Activated T-cell treated with anti-CD3 and anti-CD28 coated beads for 24 hours (primary cell): ENCODE measurements around the gene ITPR3.
"Not testable (repeated sequence)": the region's sequence is repeated elsewhere in the genome, so short reads cannot be mapped to it uniquely, and the experiment has no call there.

Experiments used
- DNase-seq: peaks from one replicate; pipeline ENCODE4 v3.0.0-alpha.2; 2020; ENCODE audit warnings: low read depth

ITPR3 gene

DNA sequence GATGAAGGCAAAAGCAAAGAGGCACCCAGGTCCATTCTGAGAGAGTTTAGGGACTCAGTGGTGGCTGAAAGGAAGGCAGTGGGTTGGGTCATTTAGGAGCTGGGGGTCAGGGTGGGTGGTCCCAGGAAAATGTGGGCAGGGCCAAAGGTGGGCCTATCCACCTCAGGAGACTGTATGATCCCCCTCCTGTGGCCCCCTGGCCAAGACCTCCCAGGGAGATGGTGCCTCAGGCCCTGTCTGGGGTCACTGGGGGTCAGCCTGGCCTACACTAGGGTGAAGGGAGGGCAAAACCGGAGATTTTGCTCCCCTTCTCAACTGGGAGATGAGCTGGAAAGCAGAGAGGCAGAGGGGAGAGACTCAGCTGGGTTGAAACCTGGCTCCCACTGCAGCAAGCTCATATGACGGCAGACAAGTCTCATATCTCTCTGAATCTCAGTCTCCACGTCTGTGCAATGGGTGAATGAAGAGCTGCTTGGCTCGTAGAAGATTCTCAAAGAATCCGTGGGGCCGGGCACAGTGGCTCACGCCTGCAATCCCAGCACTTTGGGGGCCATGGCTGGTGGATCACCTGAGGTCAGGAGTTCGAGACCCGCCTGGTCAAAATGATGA, 29.6 kb upstream of the ITPR3 start:
- DNase-seq, result no peak

DNA sequence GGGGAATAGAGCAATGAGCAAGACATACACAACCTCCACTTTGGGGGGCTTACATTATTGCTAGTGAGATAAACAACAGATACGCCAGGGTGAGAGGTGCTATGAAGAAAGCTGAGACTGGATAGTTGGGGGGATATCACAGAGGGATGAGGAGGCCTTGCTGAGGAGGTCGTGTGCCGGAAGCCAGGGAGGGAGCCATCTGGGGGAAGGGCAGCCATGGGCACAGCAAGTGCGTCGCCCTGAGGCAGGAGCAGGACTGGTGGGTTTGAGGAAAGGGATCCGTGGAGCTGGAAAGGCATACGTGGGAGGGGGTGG, 28.9 kb upstream of the ITPR3 start:
- DNase-seq, result no peak

DNA sequence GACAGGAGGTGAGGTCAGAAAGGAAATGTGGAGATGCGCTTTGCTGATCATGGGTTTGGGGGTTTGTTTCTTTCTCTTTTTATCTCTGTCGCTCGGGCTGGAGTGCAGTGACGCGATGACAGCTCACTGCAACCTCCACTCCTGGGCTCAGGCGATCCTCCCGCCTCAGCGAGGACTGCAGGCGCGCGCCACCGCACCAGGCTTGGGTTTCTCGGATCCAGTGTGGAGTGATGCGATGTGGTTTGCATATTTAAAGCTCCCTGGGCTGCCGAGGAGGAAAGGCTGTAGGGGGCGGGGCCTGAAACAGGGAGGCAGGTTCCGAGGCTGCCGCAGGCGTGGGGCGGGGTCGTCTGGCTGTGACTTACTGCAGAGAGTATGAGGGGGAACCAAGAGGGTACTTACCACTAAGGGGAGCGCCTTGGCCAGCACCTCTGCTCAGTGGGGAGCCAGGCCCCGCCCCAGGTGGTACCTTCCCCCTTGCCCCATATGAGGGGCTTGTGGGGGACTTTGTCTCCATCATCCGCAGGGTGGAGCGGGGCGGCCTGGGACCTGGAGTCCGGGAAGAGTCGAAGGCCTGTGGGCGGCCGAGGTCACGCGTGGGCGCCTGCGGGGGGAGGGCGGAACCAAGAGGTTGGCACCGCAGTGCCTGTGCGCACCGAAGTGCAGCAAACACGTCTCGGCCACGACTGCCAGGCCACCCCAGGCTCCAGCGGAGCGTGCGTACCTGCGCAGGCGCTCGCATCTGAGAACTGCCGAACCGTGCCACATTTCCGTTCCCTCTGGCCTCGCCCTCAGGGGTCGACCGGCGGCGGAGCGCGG, 28.3 kb upstream of the ITPR3 start:
- DNase-seq, result no peak

DNA sequence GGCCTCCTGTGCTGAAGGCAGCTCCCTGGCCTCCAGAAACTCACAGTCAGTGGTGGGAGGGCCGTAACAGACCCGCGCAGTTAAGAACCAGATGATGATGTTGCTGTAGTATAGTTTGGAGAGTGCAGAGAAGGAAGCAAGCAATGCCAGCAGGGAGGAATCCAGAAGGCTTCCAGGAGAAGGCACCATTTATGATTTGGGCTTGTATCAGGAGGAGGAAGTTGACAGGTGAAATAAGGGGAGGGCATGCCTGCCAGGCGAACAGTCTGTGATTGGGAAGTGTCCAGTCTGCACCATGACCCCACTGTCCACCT, 27.8 kb upstream of the ITPR3 start:
- no peak for DNase-seq

DNA sequence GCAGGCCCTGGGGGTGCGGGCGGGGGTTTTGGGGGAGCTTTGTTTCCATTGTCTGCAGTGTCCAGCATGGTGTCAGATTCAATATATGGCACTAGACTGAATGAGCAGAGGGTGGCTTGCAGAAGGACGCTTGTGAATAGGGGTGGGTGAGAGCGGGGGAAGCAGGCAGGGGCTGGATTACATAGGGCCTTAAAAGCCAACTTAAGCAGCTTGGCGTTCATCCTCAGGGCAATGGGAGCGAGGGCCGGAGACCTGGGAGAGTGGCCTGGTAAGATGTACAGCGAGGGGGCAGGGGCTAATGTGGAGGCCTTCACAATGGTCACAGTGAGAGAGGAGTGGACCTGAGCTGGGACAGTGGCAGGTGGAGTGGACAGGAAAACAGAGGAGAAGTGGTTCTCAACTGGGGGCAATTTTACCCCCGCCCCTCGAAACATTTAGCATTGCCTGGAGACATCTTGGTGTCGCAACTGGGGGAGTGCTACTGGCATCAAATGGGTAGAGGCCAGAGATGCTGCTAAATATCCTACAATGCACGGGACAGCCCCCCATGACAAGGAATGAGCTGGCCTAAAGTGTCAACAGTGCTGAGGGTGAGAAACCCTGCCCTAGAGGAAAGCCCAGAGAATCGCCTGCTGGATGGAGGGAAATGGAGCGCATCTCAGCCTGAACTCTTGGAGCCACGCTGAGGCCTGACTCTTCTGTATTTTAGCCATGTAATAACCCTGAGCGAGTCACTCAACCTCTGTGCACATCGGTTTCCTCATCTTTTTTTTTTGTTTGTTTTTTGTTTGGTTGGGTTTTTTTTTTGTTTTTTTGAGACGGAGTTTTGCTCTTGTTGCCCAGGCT, 25.9 kb upstream of the ITPR3 start:
- DNase-seq, result no peak

DNA sequence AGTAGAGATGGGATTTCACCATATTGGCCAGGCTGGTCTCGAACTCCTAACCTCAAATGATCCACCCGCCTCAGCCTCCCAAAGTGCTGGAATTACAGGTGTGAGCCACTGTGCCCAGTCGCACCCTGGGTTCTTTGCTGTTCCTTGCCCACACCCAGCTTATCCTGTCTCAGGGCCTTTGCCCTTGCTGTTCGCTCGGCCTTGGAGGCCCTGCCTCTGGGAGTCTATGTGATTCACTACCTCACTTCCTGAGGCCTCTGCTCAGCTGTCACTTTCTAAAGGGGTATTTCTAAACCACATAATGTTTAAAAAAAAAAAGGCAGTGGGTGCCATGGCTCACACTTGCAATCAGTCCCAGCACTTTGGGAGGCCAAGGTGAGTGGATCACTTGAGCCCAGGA, 24.2 kb upstream of the ITPR3 start:
- not testable (repeated sequence) for DNase-seq

DNA sequence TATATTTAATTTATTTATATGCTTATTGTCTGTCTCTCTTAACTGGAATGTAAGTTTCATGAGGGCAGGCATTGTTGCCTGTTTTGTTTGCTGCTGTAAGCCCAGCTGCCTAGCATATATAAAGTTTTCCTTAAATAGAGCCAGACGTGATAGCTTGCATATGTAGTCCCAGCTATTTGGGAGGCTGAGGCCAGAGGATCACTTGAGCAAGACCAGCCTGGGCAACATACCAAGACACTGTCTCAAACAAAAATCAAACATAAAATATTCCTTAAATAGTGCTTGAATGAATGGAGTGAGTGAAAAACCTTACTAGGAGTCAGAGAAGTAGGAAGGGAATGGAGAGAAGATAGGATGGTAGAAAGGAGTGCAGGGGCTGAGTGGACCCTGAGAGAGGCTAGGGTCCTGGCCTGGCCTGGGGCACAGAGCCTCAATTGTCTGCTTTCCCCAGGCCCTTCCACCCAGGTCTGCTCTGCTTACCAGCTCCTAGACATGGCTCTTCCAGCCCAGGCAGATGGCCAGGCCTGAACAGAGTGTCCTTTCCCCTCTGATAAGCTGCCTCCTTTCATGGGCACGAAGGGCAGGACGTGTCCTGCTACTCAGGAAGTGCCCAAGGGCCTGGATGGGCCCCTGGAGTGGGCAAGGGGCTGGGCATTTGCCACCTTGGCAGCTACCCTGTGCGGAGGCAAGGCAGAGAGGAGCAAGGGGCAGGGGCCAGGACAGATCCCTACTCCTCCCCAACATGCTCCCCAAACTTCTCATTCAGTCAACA, 23.4 kb upstream of the ITPR3 start:
- DNase-seq, result no peak

DNA sequence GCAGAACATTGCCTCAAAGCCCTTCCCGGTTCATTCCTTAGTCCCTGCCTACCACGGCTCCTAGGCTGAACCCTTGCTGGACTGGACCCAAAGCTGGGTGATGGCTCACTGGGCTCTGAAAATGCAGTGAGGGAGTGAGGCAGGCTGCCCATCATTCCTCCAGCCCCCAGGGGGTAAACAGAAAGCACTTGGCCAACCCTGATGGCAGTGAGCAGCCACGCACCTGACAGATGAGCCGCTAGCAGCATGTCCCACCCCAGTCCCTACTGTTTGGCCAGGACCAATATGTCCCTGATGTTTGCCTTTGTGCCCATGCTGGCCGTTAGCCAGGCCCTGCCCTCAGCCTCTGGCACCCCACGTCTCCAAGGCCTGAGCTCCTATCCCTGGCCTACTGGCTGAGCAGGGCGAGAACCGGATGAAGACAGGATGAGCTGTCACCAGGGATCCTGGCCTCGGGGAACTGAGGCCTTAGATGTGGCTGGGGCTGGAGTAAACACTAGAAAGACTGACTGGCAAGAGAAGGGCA, 21.6 kb upstream of the ITPR3 start:
- DNase-seq, result no peak

DNA sequence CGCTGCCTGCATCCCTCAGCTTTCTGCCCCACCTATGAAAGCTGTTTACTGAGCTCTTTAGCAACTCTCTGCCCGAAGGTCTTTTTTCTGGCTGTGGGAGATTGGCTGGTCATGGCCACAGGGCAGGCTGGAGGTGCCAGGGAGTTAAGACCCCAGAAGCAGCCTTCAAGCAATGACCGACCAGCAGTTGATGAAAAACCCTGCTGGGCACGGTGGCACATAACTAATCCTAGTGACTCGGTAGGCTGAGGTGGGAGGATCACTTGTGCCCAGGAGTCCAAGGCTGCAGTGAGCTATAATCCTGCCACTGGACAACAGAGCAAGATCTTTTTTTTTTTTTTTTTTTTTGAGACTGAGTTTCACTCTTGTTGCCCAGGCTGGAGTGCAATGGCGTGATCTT, 20.4 kb upstream of the ITPR3 start:
- no peak for DNase-seq

DNA sequence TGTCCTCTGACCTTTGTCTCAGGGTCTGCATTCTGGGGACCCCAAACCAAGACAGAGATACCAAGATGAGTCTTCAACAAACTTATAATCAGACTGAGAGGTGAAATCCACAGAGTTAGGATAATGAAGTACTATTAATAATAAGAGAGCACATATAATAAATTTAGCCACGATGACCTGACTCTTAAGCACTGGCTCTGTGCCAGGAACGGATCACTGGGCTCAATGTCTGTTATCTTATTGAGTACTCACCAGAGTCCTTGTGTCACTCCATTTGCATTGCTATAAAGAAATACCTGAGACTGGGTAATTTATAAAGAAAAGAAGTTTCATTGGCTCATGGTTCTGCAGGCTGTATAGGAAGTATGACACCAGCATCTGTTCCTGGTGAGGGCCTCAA, 18.9 kb upstream of the ITPR3 start:
- no peak for DNase-seq

DNA sequence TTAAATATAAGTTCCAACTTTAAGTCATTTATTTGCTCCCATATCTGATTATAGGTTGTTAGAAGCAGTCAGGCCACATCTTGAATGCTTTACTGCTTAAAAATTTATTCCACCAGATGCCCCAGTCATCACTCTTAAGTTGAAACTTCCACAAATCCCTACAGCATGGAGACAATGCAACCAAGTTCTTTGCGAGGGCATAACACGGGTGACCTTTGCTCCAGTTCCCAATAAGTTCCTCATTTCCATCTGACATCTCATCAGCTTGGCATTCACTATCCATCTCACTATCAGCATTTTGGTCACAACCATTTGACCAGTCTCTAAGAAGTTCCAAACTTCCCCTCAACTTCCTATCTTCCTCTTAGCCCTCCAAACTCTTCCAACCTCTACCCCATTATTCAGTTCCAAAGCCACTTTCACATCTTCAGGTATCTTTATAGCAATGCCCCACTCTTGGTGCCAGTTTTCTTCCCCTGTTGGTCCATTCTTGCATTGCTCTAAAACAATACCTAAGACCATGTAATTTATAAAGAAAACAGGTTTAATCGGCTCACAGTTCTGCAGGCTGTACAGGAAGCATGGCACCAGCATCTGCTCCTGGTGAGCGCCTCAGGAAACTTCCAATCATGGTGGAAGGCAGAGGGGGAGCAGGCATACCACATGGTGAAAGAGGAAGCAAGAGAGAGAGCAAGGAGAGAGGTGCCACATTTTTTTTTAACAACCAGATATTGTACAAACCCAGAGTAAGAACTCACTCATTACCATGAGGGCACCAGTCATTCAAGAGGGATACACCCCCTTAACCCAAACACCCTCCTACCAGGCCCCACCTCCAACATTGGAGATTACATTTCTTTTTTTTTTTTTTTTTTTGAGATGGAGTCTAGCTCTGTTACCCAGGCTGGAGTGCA, 15.9 kb upstream of the ITPR3 start:
- DNase-seq, result no peak

DNA sequence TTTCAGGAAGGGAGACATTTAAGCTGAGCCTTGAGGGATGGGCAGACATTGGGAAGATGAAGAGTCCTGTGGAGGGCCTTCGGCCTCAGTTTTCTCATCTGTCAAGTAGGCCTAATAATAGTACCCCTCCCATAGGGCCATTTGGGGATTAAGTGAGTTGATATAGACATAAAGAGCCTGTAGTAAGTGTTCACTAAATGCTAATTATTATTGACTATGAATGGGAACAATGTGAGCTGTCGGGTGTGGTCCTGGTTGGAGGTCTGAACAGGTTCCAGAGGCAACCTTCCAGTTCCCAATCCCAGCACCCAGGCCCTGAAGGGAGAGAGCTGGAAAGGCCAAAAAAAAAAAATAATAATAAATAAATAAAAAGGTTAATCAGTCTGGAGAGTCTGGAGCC, 14.5 kb upstream of the ITPR3 start:
- no peak for DNase-seq

DNA sequence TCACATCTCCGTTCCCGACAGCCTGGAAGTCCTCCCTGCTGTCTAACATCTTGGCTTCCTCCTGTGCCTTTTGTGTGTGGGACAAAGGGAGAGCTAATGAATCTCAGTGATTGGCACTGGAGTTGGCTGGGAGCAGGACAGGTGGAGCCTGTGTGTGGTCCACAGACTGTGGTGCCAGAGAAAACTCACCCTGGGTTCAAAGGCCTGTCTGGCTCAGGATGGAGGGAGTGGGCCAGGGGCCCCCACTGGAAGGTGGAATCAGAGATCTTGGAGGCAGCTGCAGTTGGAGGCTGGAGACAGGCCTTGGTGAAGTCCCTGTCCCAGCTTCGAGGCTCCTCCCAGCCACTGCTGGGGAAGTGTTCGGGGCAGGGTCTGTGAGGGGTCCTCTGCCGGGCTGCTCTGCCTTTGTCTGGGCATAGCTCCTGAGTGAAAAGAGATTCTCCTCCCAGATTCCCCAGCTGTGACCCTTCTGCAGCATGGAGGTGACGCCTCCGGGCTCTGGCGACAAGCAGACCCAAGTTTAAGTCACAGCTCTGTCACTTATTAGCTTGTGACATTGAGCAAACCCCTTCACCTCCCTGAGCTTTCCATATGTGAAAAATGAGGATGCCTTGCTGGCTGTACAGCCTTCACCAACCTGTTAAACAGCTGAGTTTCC, 13.9 kb upstream of the ITPR3 start:
- DNase-seq, result no peak

DNA sequence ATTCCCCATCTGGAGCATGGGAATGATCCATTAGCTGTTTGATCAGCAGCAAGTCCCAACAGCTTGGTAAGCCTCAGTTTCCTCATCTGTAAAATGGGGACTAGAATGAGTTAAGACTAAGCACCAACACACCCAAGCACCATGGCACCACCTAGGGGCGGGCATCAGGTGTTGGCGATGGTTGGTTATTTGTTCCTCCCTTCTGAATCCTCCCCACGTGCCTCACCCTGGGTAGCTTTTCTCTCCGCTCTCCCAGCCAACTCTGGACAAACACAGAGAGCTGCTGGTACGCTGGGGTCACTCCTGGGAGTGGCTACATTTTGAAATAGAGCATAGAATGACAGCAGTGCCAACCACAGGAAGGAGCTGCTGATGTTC, 13.3 kb upstream of the ITPR3 start:
- no peak for DNase-seq

DNA sequence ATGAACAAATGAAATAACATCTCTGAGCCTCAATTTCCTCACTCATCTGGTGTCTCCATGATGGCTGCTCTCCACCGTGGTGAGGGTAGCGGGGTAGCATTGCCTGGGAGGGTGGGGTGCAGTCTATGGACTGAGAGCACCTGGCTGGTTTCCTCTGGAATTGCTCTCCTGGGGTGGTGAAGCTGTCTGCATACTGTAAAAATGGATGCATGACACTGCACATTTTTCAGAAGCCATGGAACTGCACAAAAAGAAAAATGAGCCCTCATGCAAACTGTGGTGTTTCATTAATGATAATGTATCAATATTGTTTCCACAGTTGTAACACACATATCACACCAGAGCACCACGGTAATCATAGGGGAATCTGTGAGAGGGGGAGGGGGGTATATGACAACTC, 12.1 kb upstream of the ITPR3 start:
- DNase-seq, result no peak

DNA sequence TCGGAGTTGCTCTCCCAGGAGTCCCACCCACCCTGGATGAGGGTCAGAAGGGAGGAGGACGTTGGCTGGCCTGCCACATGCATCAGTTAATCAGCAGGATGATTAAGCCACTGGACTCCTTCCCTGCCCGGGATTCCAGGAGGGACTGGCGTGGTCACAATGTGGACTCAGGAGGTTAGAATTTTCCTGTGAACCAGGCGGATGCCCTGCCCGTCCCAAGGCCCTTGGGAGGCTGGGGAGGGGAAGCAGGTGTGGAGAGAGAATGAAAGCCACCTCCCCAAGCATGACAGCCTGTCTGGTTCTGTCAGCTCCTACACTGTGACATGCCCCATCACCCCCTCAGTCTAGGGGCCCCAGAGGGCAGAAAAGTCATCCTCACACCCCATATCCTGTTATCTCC, 11.6 kb upstream of the ITPR3 start:
- DNase-seq, result no peak

DNA sequence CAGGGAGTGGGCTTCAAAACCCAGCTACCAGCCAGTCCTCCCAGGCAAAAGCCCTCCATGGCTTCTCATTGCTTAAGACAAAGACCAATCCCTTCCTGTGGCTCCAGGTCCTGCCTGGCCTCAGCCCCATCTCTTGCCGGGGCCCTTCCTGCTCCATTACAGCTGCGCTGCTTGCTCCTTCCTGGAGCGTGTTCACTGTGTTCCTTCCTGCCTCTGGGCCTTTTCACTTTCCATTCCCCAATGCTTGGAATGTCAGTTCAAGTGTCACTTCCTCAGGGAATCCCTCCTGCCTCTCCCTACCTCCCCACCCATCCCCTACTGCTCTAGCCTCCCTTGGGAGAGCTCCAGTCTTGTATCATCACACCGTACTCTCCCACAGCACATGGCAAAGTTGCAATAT, 11.1 kb upstream of the ITPR3 start:
- DNase-seq, result no peak

DNA sequence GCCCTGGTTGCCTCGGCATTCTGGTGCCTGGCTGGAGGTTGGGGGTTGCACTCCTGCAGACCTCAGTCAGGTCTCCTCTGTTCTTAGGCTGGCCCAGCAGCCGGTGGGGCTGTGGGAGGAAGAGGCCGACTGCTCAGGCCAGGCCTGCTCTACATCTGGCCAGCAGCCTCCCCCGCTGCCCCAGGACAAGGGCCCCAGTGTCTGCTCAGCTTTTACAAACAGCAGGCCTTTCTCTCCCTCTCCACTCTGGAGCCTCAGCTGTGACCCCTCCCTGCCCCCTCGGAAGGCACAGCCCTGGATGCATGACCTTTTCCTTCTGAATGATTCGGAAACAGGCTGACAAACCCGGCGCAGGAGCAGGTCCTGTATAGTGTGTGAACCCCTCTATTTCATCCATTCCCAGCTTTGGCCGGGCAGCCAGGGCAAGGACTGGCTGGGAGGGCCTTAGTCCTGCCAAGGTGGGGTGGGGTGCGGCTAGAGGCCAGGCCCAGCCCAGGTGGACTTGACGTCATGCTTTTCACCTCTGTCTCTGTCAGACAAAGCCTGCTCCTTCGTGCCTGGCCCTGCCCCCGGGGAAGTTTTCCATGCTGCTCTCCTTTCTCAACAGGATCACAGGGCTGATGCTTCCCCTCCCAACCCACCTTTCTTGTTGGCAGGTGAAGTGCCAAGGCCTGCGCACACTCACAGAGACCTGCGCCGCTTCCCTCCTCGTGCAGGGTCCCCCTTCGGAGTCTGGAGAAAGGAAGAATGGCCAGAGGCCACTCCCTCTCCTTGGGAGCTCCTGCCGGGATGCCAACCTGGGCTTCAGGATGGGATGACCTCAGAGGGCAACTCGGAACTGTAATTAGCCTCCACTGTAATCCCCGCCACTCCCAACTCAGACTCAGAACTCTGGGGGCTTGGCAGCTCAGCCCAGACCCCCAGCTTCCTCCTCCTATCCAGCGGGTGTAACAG, 10.1 kb upstream of the ITPR3 start:
- no peak for DNase-seq

DNA sequence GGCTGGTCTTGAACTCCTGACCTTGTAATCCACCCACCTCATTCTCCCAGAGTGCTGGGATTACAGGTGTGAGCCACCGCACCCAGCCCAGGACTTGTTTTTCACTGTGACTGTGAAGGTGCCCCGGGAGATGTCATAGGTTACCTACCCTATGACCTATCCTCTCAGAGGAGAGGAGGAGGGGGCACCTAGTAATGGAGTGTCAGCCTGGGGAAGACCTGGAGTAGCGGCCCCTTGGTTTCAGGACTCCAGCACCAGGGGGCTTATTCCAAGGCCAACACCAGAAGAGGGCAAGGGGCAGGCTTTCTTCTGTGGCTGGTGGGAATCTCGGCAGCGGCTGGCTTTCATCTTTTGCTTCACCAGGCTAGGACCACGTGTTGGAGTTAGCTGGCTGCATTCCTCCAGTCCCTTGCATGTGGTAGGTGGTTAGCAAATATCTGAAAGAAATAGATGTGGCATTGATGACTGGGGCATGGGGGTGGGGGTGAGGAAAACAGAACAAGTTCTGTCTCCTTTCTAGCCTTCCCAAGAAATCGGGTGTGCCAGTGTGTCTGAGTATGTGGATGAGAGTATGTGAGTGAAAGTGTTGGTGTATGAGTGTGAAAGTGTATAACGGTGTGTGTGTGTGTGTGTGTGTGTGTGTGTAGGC, 7.9 kb upstream of the ITPR3 start:
- DNase-seq, result no peak
